Ovary (tissue), 9 donors: ENCODE measurements around the gene N4BP2L2. TPM values are rescaled to one million over a fixed set of nuclear protein-coding genes. Genes with fewer than 3 reads are reported as not detected.

Experiments
- DNase-seq, 5 donors: peaks; one replicate each; pipeline ENCODE4 v3.0.0-alpha.2; 2019 to 2020
- H3K27ac ChIP-seq, 2 donors: fragments of 200-600 bp; one replicate each; pipeline versions ENCODE4 v1.5.1 to v1.8.0; 2019 to 2022
- H3K27me3 ChIP-seq: fragments of 200-600 bp; one replicate; pipeline ENCODE4 v1.8.0; 2022
- H3K36me3 ChIP-seq: fragments of 200-600 bp; sonication (generic); one replicate; pipeline ENCODE4 v1.5.1; 2019
- H3K4me1 ChIP-seq: one replicate; pipeline ENCODE4 v1.8.1; 2013; ENCODE audit warnings: mild to moderate bottlenecking, moderate library complexity; ENCODE audit not compliant: insufficient read depth
- H3K4me3 ChIP-seq: fragments of 200-600 bp; sonication (generic); one replicate; pipeline ENCODE4 v1.5.1; 2017
- H3K9me3 ChIP-seq, 2 donors: fragments of 200-600 bp in 1 of 2; sonication (generic) in 1 of 2; one replicate each; pipeline versions ENCODE4 v1.5.1 to v1.8.1; 2013 to 2019; ENCODE audit warnings: mild to moderate bottlenecking in 1 of 2, moderate library complexity in 1 of 2
- EP300 ChIP-seq: sonication (generic); formaldehyde crosslinking; IDR thresholded peaks from one replicate; pipeline ENCODE4 v1.6.1; 2017; ENCODE audit warnings: antibody characterized with exemption
- POLR2A ChIP-seq: fragments of 450-650 bp; IDR thresholded peaks from one replicate; pipeline ENCODE4 v1.6.1; 2017; ENCODE audit warnings: antibody characterized with exemption, mild to moderate bottlenecking, moderate library complexity
- WGBS, 3 donors: extraction: QIAGEN DNeasy Blood & Tissue Kit in 1 of 3; methylation state at CpG; one replicate each; pipeline versions ENCODE4 v1.1.5 to v1.1.7; 2013 to 2017; 5-methylcytosine and 5-hydroxymethylcytosine counted together
- intact Hi-C, 4 donors: fragments of 100-400 bp; cut with DNase I; formaldehyde crosslinking; loops; one replicate each; pipeline versions ENCODE4 v1.11.0 to v1.15.1; 2022 to 2023
- polyA plus RNA-seq, 2 donors: library from polyadenylated mRNA; stranded (reverse); fragments of 200-250 nt in 1 of 2; fragments of 350-450 nt in 1 of 2; fragmentation: Illumina TruSeq in 1 of 2; extraction: RNeasy Lipid Tissue Mini Kit (QIAGEN cat#74804) in 1 of 2; gene quantifications; one replicate each; pipeline ENCODE4 v1.2.3, GENCODE V29; 2013 to 2014
- total RNA-seq, 7 donors: library from RNA; depleted of rRNA in 2 of 7; stranded (reverse); fragments of >200 nt in 2 of 7; fragmentation: NEBNext Ultra II Directional in 3 of 7; extraction: Animal tissue kit (Norgen Biotek cat#: 25700) in 3 of 7; gene quantifications; one replicate each; pipeline versions ENCODE4 v1.1.0 to v1.2.4, GENCODE V29; 2016 to 2023
- TF ChIP-seq, protein P1 (sequence below), 3 donors: fragments of 450-650 bp in 2 of 3; fragments of 200-600 bp in 1 of 3; IDR thresholded peaks; one replicate each; pipeline versions ENCODE4 v1.5.1 to v1.8.0; 2016 to 2022; ENCODE audit warnings: antibody characterized with exemption in 3 of 3, mild to moderate bottlenecking in 1 of 3
- donor health status: DM: no; HTN: no; CAD: no; lungs with moderate emphysema.
- donor health status: DM: no; HTN: no; CAD: no.
- donor health status: Bipolar disorder and iron deficiency.
- donor health status: DM: yes; HTN: yes; CAD: no.
- donor health status: DM: no; HTN: no; CAD: no.
- donor health status: DM: yes; HTN: yes; CAD: no.

N4BP2L2 gene
- total and polyA plus RNA-seq, 9 donors, result 67.8 to 220 (median 168) TPM

DNA sequence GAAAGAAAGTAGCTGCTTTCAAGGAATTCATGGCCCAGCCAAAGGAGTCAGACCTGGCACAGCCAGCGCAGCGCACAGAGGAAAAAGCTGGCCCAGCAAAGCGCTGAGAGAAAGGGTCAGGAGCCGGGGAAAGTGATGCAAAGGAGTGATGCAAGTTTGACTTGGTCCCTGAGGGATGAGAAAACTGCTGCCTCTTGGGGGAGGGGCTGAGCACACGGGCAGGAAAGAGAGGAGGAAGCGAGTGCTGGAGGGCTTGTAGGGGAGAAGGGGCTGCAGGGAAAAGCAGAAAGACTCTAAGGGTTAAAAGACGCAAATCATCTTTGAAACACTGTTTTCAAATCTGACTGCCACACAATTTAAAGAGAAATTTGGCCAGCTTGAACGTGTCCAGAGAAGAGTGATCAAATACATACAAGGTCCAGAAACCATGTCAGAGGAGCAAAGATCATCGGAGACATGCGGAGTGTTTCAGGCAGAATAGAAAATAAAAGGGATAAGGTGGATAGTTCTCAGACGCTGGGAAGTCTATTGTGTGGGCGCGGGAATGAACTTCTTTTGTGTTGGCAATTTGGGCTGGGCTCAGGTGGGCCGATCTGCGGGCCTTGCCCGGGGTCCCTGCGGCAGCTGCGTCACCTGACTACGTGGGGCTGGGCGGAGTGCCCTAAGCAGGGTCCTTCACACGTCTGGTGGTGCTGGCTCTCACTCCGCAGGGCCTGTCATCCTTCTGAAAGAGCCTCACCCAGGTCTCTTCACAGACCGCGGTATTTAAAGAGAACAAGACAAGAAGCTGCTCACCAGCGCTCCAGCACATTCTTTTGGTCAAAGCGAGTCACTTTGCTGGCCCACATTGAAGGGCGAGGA, 128.8 kb downstream of the N4BP2L2 start:
- Histone ChIP-seq H3K27ac (peak overlapping the region; percentile 69 to 77), H3K36me3 (no peaks in the 10 kb centered on the region), H3K9me3 (no peaks in the 10 kb centered on the region), H3K4me3 (peak overlapping the region; percentile 13), H3K27me3 (no peaks in the 10 kb centered on the region), H3K4me1 (peaks cover 6% of the 10 kb centered on the region)
- intact Hi-C loops, result loop anchor here in 1 of 4 donors (10.0 kb wide), 1 partner anchor 125 kb away; the partner anchor contains the start of gene N4BP2L2
- WGBS, 3 donors, result 25 to 43% (median 40%) methylated on average over 27 of the region's 27 CpGs
- DNase-seq, result peak; percentile 70 to 83 (median 76)
- no peak for TF ChIP-seq EP300
- TF ChIP-seq POLR2A, result no peak
- TF ChIP-seq, protein P1, sequence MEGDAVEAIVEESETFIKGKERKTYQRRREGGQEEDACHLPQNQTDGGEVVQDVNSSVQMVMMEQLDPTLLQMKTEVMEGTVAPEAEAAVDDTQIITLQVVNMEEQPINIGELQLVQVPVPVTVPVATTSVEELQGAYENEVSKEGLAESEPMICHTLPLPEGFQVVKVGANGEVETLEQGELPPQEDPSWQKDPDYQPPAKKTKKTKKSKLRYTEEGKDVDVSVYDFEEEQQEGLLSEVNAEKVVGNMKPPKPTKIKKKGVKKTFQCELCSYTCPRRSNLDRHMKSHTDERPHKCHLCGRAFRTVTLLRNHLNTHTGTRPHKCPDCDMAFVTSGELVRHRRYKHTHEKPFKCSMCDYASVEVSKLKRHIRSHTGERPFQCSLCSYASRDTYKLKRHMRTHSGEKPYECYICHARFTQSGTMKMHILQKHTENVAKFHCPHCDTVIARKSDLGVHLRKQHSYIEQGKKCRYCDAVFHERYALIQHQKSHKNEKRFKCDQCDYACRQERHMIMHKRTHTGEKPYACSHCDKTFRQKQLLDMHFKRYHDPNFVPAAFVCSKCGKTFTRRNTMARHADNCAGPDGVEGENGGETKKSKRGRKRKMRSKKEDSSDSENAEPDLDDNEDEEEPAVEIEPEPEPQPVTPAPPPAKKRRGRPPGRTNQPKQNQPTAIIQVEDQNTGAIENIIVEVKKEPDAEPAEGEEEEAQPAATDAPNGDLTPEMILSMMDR (IDR thresholded peaks at IDR 0.05), result no peak

DNA sequence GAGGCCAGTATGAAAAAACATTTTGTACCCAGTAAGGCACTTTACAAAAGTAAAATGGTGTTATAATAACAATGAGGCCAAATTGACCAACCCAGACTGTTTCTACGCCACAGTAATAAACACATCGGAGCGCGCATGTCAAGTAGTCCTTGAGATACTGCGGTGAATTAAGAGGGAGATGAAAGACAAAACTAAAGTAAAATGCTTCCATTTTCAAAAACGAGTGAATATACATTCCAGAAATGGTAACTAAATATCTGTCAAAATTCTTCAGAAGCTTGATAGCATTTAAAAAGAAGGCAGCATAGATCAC, 129.6 kb downstream of the N4BP2L2 start:
- Histone ChIP-seq H3K4me3 (no peak overlapping the region), H3K27ac (peak overlapping the region; percentile 10 to 77), H3K4me1 (peaks cover 6% of the 10 kb centered on the region), H3K27me3 (no peaks in the 10 kb centered on the region), H3K36me3 (no peaks in the 10 kb centered on the region), H3K9me3 (no peaks in the 10 kb centered on the region)
- intact Hi-C loops, result no loop called here
- TF ChIP-seq, protein P1 (IDR thresholded peaks at IDR 0.05), result no peak
- no peak for TF ChIP-seq EP300
- TF ChIP-seq POLR2A, result no peak
- WGBS, 3 donors, result 11 to 37% (median 14%) methylated on average over 6 of the region's 6 CpGs
- DNase-seq, result peak in 1 of 5 donors; percentile 31

DNA sequence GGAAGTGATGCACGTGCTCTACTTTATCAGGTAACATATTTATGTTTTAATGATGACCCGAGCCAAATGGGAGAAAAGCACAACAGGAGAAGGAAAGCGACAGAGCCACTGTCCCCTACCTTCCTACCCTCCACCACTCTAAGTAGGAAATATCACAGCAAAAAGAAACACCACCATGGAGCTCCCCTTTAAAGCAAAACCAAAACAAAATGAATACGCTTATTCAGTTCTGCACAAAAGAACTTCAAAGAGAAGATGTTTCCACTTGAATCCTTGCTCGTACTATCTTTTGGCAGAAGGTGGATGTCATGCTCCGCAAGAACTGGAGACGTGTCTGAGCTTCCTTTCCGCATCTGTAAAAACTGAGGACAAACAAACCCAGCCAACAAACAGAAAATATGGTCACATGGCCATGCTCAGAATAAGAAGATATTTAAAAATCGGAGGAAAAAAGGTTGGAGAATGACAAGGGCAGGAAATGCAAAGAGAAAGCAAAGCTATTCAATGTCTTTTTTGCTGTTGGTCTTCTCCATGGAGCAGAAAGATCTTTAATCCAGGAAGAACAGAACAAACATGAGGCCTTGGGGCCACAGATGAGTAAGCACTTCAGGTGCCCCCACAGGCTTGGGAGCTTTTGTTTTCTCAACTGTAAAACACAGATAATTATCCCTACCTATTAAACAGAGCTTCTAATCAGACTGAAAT, 130.1 kb downstream of the N4BP2L2 start:
- H3K27me3 ChIP-seq, result no peaks in the 10 kb centered on the region
- H3K4me1 ChIP-seq, result peaks cover 6% of the 10 kb centered on the region
- no peaks in the 10 kb centered on the region for H3K36me3 ChIP-seq
- no peak overlapping the region for H3K4me3 ChIP-seq
- peak overlapping the region; percentile 10 to 77 for H3K27ac ChIP-seq
- TF ChIP-seq POLR2A (no peak), EP300 (no peak)
- TF ChIP-seq, protein P1 (IDR thresholded peaks at IDR 0.05), result no peak
- WGBS, 3 donors, result 17 to 28% (median 21%) methylated on average over 9 of the region's 9 CpGs
- intact Hi-C loops, result no loop called here
- H3K9me3 ChIP-seq, result no peaks in the 10 kb centered on the region
- DNase-seq, result peak in 1 of 5 donors; percentile 27

DNA sequence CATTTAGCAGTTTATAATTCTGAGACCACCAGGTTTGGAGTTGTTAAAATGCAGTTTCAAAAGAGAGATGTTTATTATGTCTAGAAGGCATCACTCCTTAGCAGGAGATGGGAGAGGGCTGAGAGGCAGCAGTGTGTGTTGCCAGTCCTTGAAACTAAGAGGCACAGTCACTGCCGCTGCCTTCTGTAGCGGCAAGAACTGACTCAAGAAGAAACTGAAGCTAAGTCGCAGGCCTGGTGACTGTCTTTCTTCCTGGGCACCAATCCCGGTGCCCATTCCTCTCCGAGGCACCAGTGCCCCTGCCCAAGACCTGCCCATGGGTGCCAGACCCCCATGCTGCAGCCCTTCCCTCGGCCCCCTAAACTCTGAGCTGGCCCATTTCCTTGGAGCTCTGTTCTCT, 130.7 kb downstream of the N4BP2L2 start:
- no peak for DNase-seq
- TF ChIP-seq, protein P1 (IDR thresholded peaks at IDR 0.05), result no peak
- TF ChIP-seq POLR2A (no peak), EP300 (no peak)

More for the DNA sequence above, 130.7 kb downstream of the N4BP2L2 start:
- H3K36me3 ChIP-seq, result no peaks in the 10 kb centered on the region
- peak overlapping the region; percentile 10 to 77 for H3K27ac ChIP-seq
- no peaks in the 10 kb centered on the region for H3K9me3 ChIP-seq
- intact Hi-C loops, result no loop called here
- H3K27me3 ChIP-seq, result no peaks in the 10 kb centered on the region
- no peak overlapping the region for H3K4me3 ChIP-seq
- WGBS, 3 donors, result 80 to 83% (median 83%) methylated on average over 6 of the region's 6 CpGs
- peaks cover 6% of the 10 kb centered on the region for H3K4me1 ChIP-seq
